CD4-positive, alpha-beta T cell treated with Interleukin-17A for 1 hour (primary cell): ENCODE data around the gene CIP2A.
A peak's percentile ranks its signal among the peaks of the same experiment; 100 is the strongest.
"Not testable (repeated sequence)": the region's sequence is repeated elsewhere in the genome, so short reads cannot be mapped to it uniquely, and the experiment has no call there.

Source experiments
- DNase-seq: peaks from one replicate; pipeline ENCODE4 v3.0.0-alpha.2; 2020

CIP2A gene

GRCh38 chr3:108589081-108589997 lies at the start of gene CIP2A, which contains the start of gene DZIP3:
Gene CIP2A, minus strand, starts transcription at chr3:108589438. Its CDS starts 63 bp downstream, at chr3:108589375.
Gene DZIP3, plus strand, starts transcription at chr3:108589722. Its CDS starts 15,685 bp downstream, at chr3:108605407.
- peak; percentile 90 for DNase-seq

- no peak for DNase-seq
These were observed 40.7 kb upstream of the CIP2A start for GRCh38 chr3:108629974-108630373.

- no peak for DNase-seq
These were observed 34.3 kb upstream of the CIP2A start for GRCh38 chr3:108623504-108623903.

- no peak for DNase-seq
These were observed 31.0 kb upstream of the CIP2A start for GRCh38 chr3:108620250-108620649.

- DNase-seq = not testable (repeated sequence)
These were observed 26.9 kb upstream of the CIP2A start for GRCh38 chr3:108616090-108616489.

- DNase-seq = no peak
These were observed 21.4 kb upstream of the CIP2A start for GRCh38 chr3:108610651-108611050.

- DNase-seq = no peak
These were observed 19.5 kb upstream of the CIP2A start for GRCh38 chr3:108608750-108609149.

- no peak for DNase-seq
These were observed 16.3 kb upstream of the CIP2A start for GRCh38 chr3:108605491-108605890.

- no peak for DNase-seq
These were observed 15.8 kb upstream of the CIP2A start for GRCh38 chr3:108605028-108605427.

GRCh38 chr3:108603691-108604090 lies 14.5 kb upstream of the CIP2A start:
- peak; percentile 69 for DNase-seq

- DNase-seq = no peak
These were observed 13.7 kb upstream of the CIP2A start for GRCh38 chr3:108602935-108603294.

GRCh38 chr3:108602249-108602934 lies 13.2 kb upstream of the CIP2A start:
- DNase-seq = peak; percentile 74

GRCh38 chr3:108599677-108600409 lies 10.6 kb upstream of the CIP2A start:
- no peak for DNase-seq

- no peak for DNase-seq
These were observed 9.1 kb upstream of the CIP2A start for GRCh38 chr3:108598375-108598774.

GRCh38 chr3:108595321-108595720 lies 6.1 kb upstream of the CIP2A start:
- DNase-seq = no peak

GRCh38 chr3:108590460-108590859 lies 1.2 kb upstream of the CIP2A start:
- DNase-seq = peak; percentile 26

GRCh38 chr3:108589998-108590323 lies 723 bp upstream of the CIP2A start:
- DNase-seq = no peak

GRCh38 chr3:108588601-108589000 lies 637 bp downstream of the CIP2A start:
- DNase-seq = no peak

GRCh38 chr3:108578064-108578463 lies 11.2 kb downstream of the CIP2A start:
- no peak for DNase-seq

- no peak for DNase-seq
These were observed 19.9 kb downstream of the CIP2A start for GRCh38 chr3:108569336-108569735.

- no peak for DNase-seq
These were observed 22.6 kb downstream of the CIP2A start for GRCh38 chr3:108566599-108566998.

GRCh38 chr3:108565506-108565905 lies 23.7 kb downstream of the CIP2A start:
- DNase-seq = no peak

- DNase-seq = no peak
These were observed 24.7 kb downstream of the CIP2A start for GRCh38 chr3:108564564-108564963.

- no peak for DNase-seq
These were observed 26.7 kb downstream of the CIP2A start for GRCh38 chr3:108562565-108562964.
